ENCODE measurements around the gene SMC2. TPM values are rescaled to one million over a fixed set of nuclear protein-coding genes. Genes with fewer than 3 reads are reported as not detected.

SMC2 gene
- total RNA-seq, 4 donors from 2014 or later: 3.3 to 30.4 (median 5.7) TPM

DNA sequence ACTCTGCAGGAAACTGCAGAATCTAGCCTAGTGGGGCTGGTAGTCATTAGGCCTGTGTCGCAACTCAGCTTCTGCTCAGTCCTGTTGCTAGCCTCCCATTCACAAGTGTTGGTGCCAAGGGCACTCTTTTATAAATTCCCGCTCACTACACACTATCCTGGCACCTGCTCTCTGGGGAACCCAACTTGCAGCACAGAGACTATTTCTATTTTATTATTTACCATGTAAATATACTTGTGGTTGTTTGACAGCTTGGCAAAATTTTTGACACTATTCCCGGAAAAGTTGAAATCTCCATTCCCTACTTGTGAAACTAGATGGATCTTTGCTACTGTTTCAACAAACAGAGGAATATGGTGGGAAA lies 20.4 kb upstream of the SMC2 start:
- no peak for DNase-seq
- TF ChIP-seq, protein P1, sequence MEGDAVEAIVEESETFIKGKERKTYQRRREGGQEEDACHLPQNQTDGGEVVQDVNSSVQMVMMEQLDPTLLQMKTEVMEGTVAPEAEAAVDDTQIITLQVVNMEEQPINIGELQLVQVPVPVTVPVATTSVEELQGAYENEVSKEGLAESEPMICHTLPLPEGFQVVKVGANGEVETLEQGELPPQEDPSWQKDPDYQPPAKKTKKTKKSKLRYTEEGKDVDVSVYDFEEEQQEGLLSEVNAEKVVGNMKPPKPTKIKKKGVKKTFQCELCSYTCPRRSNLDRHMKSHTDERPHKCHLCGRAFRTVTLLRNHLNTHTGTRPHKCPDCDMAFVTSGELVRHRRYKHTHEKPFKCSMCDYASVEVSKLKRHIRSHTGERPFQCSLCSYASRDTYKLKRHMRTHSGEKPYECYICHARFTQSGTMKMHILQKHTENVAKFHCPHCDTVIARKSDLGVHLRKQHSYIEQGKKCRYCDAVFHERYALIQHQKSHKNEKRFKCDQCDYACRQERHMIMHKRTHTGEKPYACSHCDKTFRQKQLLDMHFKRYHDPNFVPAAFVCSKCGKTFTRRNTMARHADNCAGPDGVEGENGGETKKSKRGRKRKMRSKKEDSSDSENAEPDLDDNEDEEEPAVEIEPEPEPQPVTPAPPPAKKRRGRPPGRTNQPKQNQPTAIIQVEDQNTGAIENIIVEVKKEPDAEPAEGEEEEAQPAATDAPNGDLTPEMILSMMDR (IDR thresholded peaks at IDR 0.05): no peak
- no peak for TF ChIP-seq POLR2A (IDR thresholded peaks at IDR 0.05)
- no peak overlapping the region for H3K27ac ChIP-seq
- intact Hi-C loops (cut with DNase I; ENCODE audit: low total_unique reads): no loop called here
- no peaks in the 10 kb centered on the region for H3K36me3 ChIP-seq
- no peaks in the 10 kb centered on the region for H3K27me3 ChIP-seq
- H3K4me3 ChIP-seq: no peak overlapping the region
- no peaks in the 10 kb centered on the region for H3K9me3 ChIP-seq
- no peaks in the 10 kb centered on the region for H3K4me1 ChIP-seq

DNA sequence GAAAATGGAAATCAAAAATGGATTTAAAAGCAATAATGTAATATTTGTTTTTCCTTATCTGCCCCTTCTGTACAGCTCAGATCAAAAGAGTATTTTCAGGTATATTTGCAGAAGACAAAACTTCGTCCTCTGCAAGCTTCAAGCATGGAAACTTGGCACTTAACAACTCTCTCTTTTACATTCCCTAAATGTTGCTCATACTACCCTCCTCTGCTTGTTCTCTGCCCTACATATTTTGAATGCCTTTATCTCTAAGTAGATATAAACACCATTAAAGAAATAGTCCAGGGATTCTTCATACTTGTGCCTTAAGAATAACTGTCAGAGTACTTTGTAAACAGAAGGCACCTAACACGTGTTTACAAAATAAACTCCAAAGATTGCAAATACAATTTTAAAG lies 19.2 kb upstream of the SMC2 start:
- no peak for DNase-seq
- TF ChIP-seq, protein P1 (IDR thresholded peaks at IDR 0.05): no peak
- no peak for TF ChIP-seq POLR2A (IDR thresholded peaks at IDR 0.05)
- H3K9me3 ChIP-seq: no peaks in the 10 kb centered on the region
- no peak overlapping the region for H3K4me3 ChIP-seq
- no peaks in the 10 kb centered on the region for H3K4me1 ChIP-seq
- H3K27ac ChIP-seq: peak overlapping the region in 1 of 2 donors; percentile 82
- intact Hi-C loops (cut with DNase I; ENCODE audit: low total_unique reads): no loop called here
- no peaks in the 10 kb centered on the region for H3K27me3 ChIP-seq
- H3K36me3 ChIP-seq: no peaks in the 10 kb centered on the region

DNA sequence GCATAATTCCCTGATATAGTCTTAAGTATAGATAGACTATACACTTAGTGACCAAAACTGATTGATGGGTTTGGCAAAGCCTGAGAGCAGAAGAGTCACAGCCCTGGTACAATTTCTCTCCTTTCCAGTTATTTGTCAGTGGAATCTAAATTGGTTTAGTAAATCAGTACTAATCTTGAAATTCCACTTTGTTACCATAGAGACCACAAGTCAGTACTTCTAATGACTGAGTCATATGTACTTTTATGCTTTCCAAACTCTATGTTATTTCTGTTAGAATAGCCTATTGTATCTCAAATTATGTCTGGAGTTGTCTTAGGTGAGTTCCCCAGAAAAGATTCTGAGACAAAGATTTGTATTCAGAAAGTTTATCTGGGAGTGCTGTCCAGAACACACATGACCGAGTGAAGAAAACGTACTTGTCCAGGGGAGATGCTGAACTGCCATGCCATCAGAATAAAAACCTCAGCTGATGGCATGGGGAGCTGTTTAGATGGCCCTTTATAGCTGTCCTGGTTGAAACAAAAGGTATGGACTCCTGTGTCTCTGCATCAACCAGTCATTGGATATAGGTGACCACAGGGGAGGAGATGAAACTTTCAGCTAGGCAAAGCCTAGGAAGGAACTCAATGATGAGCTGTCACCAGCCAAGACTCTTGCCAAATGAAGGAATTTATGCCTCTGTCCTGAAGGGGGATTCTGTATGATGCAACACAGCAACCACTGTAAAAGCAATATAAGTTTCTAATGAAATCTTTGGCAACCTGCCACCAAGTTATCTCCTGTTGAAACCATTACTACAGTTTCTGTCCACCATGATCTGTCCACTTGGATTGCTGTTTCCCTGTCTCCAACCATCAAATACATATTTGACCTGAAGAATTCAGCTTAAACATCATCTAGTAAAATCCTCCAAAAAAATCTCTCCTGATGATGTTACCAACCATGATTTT lies 18.0 kb upstream of the SMC2 start:
- Histone ChIP-seq H3K27ac (peak overlapping the region; percentile 28 to 82), H3K9me3 (no peaks in the 10 kb centered on the region), H3K4me1 (no peaks in the 10 kb centered on the region), H3K4me3 (no peak overlapping the region), H3K36me3 (no peaks in the 10 kb centered on the region), H3K27me3 (no peaks in the 10 kb centered on the region)
- intact Hi-C loops (cut with DNase I; ENCODE audit: low total_unique reads): no loop called here
- no peak for TF ChIP-seq POLR2A (IDR thresholded peaks at IDR 0.05)
- TF ChIP-seq, protein P1 (IDR thresholded peaks at IDR 0.05): no peak
- no peak for DNase-seq

DNA sequence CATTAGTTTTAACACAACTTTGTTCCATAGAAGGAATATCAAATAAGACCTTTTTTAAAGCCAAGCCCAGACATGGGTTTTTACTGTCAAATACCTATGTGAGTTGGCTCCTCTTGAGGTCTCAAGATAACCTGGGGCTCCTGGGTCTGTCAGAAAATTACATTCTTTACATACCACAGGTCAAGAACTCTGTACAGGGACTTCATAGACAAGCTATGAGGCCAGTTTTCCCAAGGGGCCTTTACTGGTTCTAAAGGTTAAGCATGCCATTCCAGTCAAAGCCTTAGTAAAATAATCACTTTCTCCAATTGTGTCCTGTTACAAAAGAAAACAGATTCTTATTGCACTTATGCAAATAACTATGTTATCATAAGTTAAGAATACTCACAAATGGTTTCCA lies 15.5 kb upstream of the SMC2 start:
- no peaks in the 10 kb centered on the region for H3K27me3 ChIP-seq
- no peak for TF ChIP-seq POLR2A (IDR thresholded peaks at IDR 0.05)
- TF ChIP-seq, protein P1 (IDR thresholded peaks at IDR 0.05): no peak
- intact Hi-C loops (cut with DNase I; ENCODE audit: low total_unique reads): no loop called here
- no peak overlapping the region for H3K27ac ChIP-seq
- no peaks in the 10 kb centered on the region for H3K4me1 ChIP-seq
- no peaks in the 10 kb centered on the region for H3K9me3 ChIP-seq
- no peak for DNase-seq
- H3K4me3 ChIP-seq: no peak overlapping the region
- no peaks in the 10 kb centered on the region for H3K36me3 ChIP-seq

DNA sequence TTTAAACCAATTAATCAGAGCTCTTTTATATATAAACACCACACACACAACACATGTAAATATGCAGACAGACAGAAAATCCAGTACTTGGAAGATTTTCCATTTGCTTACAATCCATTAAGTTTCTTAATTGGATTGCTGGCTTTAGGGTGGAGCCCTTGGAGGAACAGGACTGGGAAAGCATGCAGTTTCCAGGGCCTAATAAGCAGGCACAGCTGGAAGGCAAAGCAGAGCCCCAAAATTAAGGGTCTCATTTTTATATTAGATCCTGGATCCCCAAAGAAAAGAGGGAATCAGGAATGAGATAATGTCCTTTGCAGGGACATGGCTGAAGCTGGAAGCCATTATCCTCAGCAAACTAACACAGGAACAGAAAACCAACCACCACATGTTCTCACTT lies 13.1 kb upstream of the SMC2 start:
- H3K27ac ChIP-seq: no peak overlapping the region
- intact Hi-C loops (cut with DNase I; ENCODE audit: low total_unique reads): no loop called here
- DNase-seq: no peak
- H3K36me3 ChIP-seq: no peaks in the 10 kb centered on the region
- no peak for TF ChIP-seq POLR2A (IDR thresholded peaks at IDR 0.05)
- TF ChIP-seq, protein P1 (IDR thresholded peaks at IDR 0.05): no peak
- H3K9me3 ChIP-seq: no peaks in the 10 kb centered on the region
- no peak overlapping the region for H3K4me3 ChIP-seq
- H3K4me1 ChIP-seq: no peaks in the 10 kb centered on the region
- no peaks in the 10 kb centered on the region for H3K27me3 ChIP-seq
